ENCODE results near the gene BFSP1. TPM values are rescaled to one million over a fixed set of nuclear protein-coding genes. Genes with fewer than 3 reads are reported as not detected.

Gene BFSP1
- total RNA-seq, 2 experiments from 2014 or later: 0.34 to 0.38 TPM

DNA sequence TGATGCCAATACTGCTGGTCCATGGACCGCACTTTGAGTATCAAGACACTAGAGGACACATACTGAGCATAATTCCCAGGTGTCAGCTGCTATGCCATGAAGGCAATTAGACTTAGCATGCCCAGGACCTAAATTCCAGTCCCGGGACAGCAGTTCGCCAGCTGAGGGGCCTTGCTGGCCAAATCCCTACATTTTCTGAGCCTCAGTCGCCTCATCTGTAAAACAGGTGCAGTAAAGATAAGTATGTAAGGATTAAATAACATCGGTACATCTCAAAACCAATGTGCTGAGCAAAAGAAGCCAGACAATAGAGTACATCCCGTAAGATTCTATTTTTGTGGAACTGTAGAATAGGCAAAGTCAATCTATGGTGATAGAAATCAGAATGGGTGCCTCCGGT is 1.0 kb downstream of the BFSP1 start:
- CTCF ChIA-PET: interaction anchor here (0.7 to 1.8 kb wide), 5 partner anchors 25 to 409 kb away, joined by 3 to 5 read pairs (median 3); no protein-coding TSS in a partner anchor
- POLR2A ChIA-PET: interaction anchor here (0.6 to 2.2 kb wide), 3 partner anchors 24 to 466 kb away, joined by 3 to 15 read pairs (median 3); partner anchors contain the start of gene RRBP1

DNA sequence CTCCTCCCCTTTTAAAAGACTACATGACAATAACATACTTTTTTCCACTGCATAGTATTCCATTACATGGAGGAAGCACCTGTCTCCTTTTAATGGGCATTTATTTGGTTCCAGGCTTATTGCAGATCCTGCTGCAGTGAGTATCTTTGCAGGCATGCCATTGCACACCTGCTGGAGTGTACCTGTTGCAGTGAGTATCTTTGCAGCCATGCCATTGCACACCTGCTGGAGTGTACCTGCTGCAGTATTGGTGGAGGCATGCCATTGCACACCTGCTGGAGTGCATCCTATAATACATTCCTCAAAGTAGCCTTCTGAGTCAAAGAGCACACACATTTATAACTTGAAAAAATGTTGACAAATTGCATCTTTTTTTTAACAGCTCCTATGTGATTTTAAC is 1.6 kb downstream of the BFSP1 start:
- POLR2A ChIA-PET: interaction anchor here (2.2 kb wide), 1 partner anchor 24 kb away, joined by 15 read pairs; no protein-coding TSS in a partner anchor
- CTCF ChIA-PET: interaction anchor here (0.7 to 1.7 kb wide), 2 partner anchors 81 to 119 kb away, joined by 3 to 5 read pairs; no protein-coding TSS in a partner anchor

DNA sequence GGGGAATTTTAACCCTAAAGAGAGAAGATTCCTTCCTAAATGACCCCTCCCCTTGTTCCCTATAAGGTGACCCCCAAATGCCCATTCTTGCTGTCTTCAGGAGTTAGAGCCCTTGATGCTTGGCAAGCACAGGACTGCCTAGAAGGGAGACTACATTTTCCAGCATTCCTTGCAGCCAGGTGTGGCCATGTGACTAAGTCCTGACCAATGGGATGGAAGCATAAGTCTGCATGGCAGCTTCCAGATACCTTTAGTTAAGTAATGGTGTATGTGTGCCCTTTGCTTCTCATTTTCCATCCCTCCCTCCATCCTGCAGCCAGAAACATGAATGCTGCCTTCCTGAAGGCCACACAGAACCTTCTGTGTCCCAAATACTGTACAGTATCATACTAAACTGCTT is 5.5 kb downstream of the BFSP1 start:
- ChIA-PET CTCF (no interaction called here), POLR2A (no interaction called here)

DNA sequence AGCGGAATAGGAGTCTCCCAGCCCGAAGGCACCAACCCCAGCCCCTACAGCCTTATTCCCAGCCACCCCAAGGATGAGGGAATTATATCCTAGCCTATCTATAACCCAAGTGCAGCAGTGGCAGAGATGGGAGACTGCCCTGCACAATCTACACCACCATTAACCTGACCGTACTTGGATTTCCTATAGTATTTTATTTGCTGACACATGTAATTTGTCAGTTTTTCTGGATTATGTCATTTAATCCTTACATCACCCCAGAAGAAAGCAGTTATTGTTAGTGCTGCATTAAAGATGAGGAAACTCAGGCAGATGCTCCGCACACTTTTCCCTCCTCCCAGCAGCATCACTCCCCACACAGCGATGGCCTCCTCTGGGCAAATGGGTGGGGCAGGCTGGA is 6.0 kb downstream of the BFSP1 start:
- POLR2A ChIA-PET: no interaction called here
- CTCF ChIA-PET: no interaction called here

DNA sequence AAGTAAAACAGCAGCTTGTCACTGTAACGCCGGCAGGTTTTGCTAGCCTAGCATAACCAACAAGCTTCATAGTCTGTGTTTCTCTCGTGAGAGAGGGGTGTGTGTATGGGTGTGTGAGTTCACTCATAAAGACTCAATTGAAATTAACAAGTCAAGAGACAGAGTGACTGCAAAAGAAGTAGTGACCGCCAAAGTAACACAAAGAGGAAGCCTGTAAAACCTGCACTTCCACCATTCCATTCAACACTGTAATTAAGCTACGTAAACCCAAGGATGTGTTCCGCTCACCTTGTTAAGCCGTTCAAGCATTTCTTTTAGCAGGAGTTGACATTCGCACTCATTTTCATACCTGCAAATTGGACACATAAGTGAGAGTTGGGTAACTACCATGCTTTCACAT is 6.6 kb downstream of the BFSP1 start:
- CTCF ChIA-PET: no interaction called here
- POLR2A ChIA-PET: no interaction called here

DNA sequence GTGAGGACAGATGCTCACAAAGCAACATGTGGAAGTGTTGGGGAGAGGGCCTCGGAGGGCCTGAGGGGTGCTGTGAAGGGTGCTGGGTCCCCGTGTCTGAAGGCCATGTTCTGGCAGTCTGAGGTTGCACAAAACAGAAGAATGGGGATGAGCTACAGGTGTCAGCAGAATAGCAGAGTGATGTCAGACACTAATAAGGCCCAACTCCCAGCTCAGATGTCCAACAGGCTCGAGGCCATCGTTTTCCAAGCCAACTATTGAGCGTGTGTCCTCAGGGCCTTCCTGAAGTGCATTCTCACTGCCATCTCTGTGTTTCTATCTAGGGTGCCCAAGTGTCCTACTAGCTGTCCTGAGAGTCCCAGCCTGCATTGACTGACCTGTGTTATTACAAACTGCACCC is 7.9 kb downstream of the BFSP1 start:
- ChIA-PET CTCF (no interaction called here), POLR2A (no interaction called here)

DNA sequence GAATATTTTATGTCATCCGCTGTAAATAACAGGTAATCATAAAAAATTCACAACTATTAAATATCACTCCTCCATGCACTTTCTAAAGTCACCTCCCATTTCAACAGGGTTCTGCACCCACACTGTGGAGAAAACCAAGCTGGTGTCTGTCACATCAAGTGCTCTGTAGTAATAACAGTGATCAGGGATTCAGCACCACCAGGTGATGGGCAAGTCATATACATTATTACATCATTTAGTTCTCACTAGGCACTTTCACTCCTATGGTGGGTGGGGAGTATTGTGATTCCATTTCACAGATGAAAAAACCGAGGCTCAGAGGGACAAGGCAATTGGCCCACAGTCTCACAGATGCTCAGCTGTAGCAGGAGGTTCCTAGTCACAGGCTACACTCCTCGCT is 8.7 kb downstream of the BFSP1 start:
- CTCF ChIA-PET: no interaction called here
- POLR2A ChIA-PET: no interaction called here

DNA sequence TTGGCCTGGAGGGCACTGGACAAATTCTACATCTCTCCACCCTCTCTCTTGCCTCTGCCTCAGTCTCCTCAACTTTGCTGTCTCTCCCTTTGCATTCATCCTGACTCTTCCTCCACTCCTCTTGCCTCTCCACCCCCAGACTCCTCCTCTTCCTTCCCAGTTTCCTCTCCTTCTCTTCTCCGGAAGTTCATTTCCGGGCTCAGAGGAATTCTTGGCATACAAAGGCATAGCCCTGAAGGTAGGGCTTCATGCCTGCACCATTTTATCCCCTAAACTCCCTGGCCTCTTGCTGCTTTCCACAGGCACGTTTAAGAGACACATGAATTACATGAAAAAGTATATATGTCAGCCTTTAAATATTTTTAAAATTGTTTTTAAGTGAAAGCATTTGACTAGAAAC is 10.6 kb downstream of the BFSP1 start:
- CTCF ChIA-PET: no interaction called here
- POLR2A ChIA-PET: no interaction called here

DNA sequence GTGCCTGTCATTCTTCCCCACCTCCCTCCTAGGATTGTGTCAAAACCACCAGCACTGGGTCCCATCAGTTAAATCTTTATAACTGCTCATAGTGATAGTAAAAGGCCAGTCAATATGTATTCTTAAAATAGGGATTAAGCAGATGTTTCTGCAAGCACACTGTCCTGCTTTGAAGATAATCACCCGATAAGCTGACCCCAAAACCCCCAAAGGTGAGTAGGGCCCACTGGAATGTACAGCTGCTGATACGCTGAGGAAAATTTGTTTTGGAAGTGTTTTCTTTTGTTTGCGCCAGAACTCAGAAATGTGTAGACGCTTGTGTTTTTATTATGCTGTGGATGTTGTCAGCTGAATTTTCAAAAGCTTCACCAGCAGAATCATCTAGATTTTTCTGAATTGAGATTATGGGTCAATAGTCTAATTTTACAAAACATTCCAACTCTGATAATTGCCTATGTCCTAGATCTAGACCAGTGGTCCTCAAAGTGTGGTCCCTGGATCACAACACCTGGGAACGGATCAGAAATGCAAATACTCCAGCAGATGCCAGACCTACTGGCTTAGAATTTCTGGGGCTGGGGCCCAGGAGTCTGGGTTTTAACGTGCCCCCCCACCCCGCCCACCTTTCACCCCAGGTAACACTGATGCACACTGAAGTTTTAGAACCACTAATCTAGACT is 11.4 kb downstream of the BFSP1 start:
- ChIA-PET CTCF (interaction anchor here (1.0 kb wide), 1 partner anchor 98 kb away, joined by 3 read pairs; no protein-coding TSS in a partner anchor), POLR2A (no interaction called here)

DNA sequence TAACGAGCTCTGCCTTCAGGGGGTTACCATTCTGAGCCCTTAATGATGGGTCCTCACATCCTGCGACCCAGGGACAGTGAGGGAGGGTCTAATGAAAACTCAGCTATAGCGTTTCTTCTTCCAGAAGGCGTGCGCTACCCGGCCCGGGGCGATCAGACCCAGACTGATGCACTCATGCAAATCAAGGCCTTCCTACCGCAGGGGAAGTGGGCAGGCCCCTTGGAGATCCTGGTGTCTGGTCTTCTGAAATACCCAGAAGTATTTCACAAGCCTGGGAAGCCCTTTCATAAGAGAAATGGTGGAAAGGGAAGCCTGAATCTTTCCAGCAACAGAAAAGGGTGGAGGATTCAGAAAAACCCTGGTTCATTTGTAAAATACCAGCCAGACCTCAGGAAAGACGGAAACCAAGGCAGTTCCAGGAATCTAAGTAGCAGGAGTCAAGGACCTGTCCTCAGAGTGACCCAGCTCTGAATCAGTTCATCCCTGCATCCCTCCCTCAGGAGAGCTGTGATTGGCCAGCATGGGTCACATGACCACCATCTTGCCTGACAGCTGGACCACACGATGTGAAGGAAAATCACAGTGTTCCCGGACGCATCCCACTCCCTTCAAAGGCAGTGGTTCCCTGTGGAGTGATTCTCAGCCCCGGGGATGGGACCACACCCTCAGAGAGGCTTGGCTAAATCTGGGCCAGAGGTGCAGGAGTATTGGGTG is 12.7 kb downstream of the BFSP1 start:
- ChIA-PET POLR2A (no interaction called here), CTCF (no interaction called here)

DNA sequence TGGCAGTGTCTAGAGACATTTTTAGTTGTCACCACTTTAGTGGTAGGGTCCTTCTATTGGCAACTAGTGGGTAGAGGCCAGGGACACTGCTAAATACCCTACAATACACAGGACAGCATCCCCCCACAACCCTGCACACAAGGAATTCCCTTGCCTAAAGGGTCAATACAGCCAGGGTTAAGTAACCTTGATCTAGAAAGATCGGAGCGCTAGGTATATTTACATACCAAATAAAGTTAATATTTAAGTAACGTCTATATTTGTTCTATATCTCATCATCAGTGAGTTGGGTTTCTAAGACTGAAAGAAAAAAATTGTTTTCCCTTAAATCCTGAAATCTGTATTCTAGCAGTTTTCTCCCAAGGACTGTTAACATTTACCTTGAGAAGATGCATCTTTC is 16.1 kb downstream of the BFSP1 start:
- CTCF ChIA-PET: no interaction called here
- POLR2A ChIA-PET: no interaction called here

DNA sequence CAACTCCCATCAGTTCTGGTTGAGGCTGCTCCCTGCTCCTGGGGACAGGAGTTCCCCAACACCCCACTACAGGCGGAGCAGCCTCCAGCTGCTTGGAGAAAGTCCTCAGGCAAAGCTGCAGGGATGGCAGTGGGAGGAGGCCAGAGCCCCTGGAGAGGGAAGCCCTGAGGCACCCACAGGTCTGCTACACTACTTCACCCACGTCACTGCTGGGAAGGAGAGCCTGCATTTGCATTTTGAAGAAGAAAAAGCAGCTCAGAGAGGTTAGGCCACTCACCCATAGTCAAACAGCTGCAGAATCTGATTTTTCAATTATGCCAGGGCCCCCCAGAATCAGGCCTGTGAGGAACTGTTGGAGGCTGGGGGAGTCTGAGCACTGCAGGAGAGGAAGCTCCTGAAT is 17.2 kb downstream of the BFSP1 start:
- POLR2A ChIA-PET: no interaction called here
- CTCF ChIA-PET: interaction anchor here (0.8 to 1.0 kb wide), 2 partner anchors 9 to 18 kb away, joined by 3 to 5 read pairs; partner anchors contain the start of gene BFSP1

DNA sequence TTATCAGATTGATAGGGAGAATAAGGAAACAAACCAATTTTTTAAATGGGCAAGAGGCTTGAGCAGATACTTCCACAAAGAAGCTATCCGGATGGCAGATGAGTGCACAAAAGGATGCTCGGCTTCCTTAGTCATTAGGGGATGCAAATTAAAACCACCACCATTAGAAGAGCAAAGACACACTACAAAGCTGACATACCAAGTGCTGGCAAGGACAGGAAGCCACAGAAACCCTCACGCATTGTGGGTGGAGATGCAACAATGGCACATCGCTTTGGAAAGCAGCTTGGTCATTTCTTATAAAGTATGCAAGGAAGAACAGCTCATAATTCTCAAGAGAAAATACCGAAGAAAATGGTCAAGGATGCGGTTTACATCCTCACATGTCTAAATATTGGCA is 19.8 kb downstream of the BFSP1 start:
- ChIA-PET POLR2A (no interaction called here), CTCF (no interaction called here)

DNA sequence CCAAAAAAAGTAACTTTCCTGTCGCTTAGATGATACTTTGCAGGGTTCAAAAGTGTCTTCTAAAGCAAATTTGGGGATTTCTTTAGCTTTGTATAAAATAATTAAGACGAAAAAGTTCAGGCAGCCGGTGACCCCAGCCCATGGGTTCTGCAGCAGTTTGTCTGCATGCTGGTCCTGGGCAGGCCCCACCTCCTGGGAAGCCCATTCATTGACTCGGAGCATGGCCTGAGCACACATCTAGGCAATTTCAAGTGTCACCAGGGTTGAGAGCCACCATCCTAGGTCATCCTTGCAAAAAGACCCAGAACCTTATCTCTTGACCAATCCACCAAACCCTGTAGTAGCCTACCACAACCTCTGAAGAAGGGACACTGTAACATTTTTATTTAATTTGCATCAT is 20.6 kb downstream of the BFSP1 start:
- ChIA-PET CTCF (no interaction called here), POLR2A (no interaction called here)

DNA sequence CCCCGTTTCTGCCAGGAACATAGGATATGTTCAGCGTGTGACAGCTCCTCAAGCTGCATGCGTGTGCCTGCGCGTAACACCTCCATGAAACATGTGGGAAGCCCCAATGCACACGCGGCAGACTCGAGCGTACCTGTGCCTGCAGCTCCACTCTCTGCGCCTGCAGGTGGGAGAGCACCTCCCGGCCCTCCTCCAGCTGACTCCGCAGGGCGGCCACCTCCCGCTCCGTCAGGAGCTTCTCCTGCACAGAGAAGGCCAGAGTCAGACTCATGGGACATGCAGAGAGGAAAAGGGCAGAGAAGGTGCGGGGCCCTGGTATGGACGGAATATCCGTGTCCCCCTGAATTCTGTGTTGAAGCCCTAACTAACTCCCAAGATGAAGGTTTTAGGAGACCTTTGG is 22.4 kb downstream of the BFSP1 start:
- CTCF ChIA-PET: no interaction called here

DNA sequence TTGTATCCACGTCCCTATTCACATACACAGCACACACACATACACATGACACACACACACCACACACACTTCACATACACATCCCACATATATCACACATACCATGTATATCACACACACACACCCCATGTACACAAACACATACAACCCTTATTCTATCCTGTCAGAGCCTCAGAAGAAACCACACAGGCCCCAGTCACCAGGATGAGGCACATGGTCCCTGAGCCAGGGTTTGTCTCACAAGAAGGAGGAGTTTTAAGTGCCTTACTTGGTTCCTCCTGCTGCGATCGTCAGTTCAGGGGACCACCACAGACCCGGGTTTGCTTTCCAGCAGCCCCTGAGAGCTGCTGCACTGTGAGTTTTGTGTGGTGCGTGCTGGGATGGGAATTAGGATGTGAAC is 23.6 kb downstream of the BFSP1 start:
- ChIA-PET CTCF (no interaction called here), POLR2A (no interaction called here)

More for the DNA sequence above, 22.4 kb downstream of the BFSP1 start:
- POLR2A ChIA-PET: no interaction called here

DNA sequence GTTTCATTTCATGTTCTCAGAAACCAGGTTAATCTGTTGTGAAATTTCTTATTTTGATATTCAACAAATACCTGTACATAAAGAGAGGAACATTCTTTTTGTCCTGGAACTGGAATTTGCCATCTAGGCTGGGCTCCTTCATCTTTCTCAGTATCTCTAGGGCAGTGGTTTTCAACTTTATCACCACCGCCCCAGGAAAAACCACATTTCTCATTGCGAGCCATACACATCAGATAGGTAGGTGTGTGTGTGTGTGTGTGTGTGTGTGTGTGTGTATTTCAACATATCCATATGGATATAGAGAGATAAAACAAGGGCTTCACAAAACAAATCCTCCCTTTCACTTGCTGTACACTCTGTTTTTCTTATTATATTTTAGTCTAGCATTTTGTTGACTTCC is 24.1 kb downstream of the BFSP1 start:
- CTCF ChIA-PET: interaction anchor here (0.6 to 3.3 kb wide), 3 partner anchors 27 to 487 kb away, joined by 3 to 22 read pairs (median 3); partner anchors contain the start of gene RRBP1
- POLR2A ChIA-PET: interaction anchor here (2.3 kb wide), 1 partner anchor 24 kb away, joined by 15 read pairs; the partner anchor contains the start of gene BFSP1

DNA sequence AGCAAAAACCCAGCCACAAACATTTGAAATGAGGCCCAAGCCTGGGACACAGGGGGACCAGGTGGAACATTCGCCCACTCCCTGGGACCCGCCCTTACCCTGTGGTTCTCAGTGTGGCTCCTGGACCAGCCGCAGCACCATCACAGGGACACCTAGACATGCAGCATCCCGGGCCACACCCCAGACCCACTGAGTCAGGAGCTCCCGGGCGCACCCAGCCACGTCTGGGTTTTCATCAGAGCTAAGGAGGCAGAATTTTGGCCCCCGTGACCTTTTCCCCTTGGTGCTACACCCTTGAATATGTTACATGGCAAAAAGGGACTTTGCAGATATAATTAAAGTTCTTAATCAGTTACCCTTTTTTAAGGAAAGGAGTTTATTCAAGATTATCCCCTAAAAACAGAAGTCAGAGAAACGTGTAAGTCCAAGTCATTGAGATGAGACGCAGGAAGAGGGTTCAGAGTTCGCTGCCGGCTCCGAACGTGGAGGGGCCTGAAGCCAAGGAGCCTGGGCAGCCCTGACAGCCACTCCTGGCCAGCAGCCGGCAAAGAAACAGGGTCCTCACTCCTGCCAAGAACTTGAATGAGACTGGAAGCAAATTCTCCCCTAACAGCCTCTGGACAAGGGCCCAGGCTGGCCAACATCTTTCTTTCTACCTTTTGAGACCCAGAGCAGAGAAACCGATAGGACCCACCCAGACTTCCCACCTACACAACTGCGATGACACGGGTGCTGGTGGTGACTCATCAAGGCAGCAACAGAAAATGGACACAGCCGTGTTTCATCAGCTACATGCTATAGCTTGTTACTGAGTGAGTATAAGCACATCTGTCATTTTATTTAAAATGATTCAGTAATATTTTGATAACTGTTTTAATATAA is 25.3 kb downstream of the BFSP1 start:
- ChIA-PET CTCF (interaction anchor here (0.6 to 3.3 kb wide), 18 partner anchors 8 to 496 kb away, joined by 3 to 22 read pairs (median 4); partner anchors contain the start of genes BFSP1 and RRBP1), POLR2A (interaction anchor here (0.8 to 2.3 kb wide), 6 partner anchors 25 to 463 kb away, joined by 3 to 15 read pairs (median 6); partner anchors contain the start of genes BFSP1, DSTN, RRBP1 and SNX5)

DNA sequence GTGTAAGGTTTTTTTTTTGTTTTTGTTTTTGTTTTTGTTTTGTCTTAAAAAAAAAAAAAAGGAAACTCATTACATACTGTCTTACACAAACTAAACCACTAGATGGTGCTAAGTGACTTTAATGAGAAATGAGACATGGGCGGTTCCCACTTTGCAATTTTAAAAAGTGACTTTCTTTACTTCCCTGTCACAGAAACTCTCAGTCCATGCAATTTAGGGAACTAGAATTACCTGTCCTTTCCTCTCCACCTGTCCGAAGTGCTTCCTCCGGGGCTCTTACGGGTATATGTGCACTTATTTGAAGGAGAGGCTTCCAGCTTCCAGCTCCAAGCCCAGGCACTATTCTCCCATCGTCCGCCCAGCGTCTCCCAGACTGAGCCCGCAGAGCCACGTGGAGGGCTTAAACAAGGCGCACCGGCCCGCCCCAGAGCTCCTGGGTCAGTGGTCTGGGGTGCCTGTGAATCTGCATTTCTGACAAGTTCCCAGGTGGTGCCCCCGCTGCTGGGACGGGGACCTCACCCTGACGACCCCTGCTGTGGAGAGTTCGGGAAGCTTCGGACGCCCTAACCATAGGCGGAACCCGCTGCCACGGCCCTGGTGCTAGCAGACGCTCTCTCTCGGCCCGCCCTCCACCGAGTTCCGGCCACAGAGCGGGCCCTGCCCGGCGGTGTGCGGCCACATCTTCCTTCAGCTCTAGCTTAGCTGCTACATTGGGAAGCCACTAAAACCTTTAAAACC is 26.1 kb downstream of the BFSP1 start:
- POLR2A ChIA-PET: interaction anchor here (1.1 to 2.3 kb wide), 6 partner anchors 26 to 463 kb away, joined by 4 to 15 read pairs (median 6); partner anchors contain the start of genes BFSP1, DSTN, RRBP1 and SNX5
- CTCF ChIA-PET: interaction anchor here (0.6 to 3.3 kb wide), 23 partner anchors 9 to 497 kb away, joined by 3 to 22 read pairs (median 4); partner anchors contain the start of genes BFSP1 and RRBP1

All from activated CD8-positive, alpha-beta memory T cell treated with anti-CD3 and anti-CD28 coated beads for 36 hours (primary cell).